HEK293 (cell line): ENCODE results near the gene RPP30.
A peak's percentile ranks its signal among the peaks of the same experiment; 100 is the strongest.

ENCODE experiments used
- CTCF ChIA-PET: fragments of 350-600 bp; formaldehyde crosslinking; extraction: SDS; loops from one replicate; lab custom pipeline; 2021; ENCODE audit warnings: antibody characterized with exemption; lab: Yijun Ruan, JAX
- POLR2A ChIA-PET: fragments of 300-600 bp; formaldehyde crosslinking; extraction: SDS; loops from one replicate; lab custom pipeline; 2020; ENCODE audit warnings: antibody characterized with exemption, inconsistent platforms; lab: Yijun Ruan, JAX
- H3K27ac ChIP-seq: fragments of 200-500 bp; sonication (Bioruptor generic); 2 replicates; pipeline ENCODE4 v1.5.1; 2014; ENCODE audit warnings: low read depth, low read length, control low read depth, inconsistent platforms; ENCODE audit errors: extremely low read depth
- H3K36me3 ChIP-seq, 2 experiments: fragments of 200-500 bp in 1 of 2; sonication (Bioruptor generic) in 1 of 2; 1 replicate in 1 of 2; 2 replicates in 1 of 2; pipeline ENCODE4 v1.5.1; 2014 to 2017; ENCODE audit warnings: inconsistent platforms in 2 of 2, low read length in 2 of 2; ENCODE audit not compliant: control insufficient read depth in 2 of 2, insufficient read depth in 1 of 2
- H3K4me1 ChIP-seq: fragments of 200-500 bp; sonication (Bioruptor generic); 2 replicates; pipeline ENCODE4 v1.5.1; 2014; ENCODE audit warnings: mild to moderate bottlenecking, low read length, inconsistent platforms; ENCODE audit not compliant: control insufficient read depth, insufficient read depth
- H3K4me3 ChIP-seq: 2 replicates; pipeline ENCODE4 v1.5.1; 2011; ENCODE audit warnings: low read depth, mild to moderate bottlenecking, control low read depth, low read length, moderate library complexity
- H3K9me3 ChIP-seq: fragments of 200-500 bp; sonication (Bioruptor generic); 2 replicates; pipeline ENCODE4 v1.5.1; 2014; ENCODE audit warnings: low read depth, low read length, inconsistent platforms; ENCODE audit not compliant: control insufficient read depth, insufficient read depth
- GLI4 ChIP-seq: fragments of 450-650 bp; formaldehyde crosslinking; IDR thresholded peaks from 2 replicates; pipeline ENCODE4 v1.5.1; 2016; ENCODE audit warnings: missing biosample characterization, missing genetic modification characterization
- KLF1 ChIP-seq: fragments of 450-650 bp; formaldehyde crosslinking; IDR thresholded peaks from 2 replicates; pipeline ENCODE4 v1.5.1; 2016; ENCODE audit warnings: missing biosample characterization, missing genetic modification characterization
- PRDM1 ChIP-seq: fragments of 450-650 bp; formaldehyde crosslinking; IDR thresholded peaks from 2 replicates; pipeline ENCODE4; 2016; ENCODE audit warnings: missing biosample characterization, missing genetic modification characterization
- YY1 ChIP-seq: fragments of 450-650 bp; formaldehyde crosslinking; IDR thresholded peaks from 2 replicates; pipeline ENCODE4 v1.5.1; 2018; ENCODE audit warnings: missing biosample characterization, missing genetic modification characterization
- YY2 ChIP-seq: fragments of 450-650 bp; formaldehyde crosslinking; IDR thresholded peaks from 2 replicates; pipeline ENCODE4 v1.5.1; 2016; ENCODE audit warnings: missing biosample characterization, missing genetic modification characterization
- ZNF146 ChIP-seq: fragments of 450-650 bp; formaldehyde crosslinking; IDR thresholded peaks from 2 replicates; pipeline ENCODE4 v1.5.1; 2016; ENCODE audit warnings: missing biosample characterization, missing genetic modification characterization
- ZNF157 ChIP-seq: fragments of 450-650 bp; formaldehyde crosslinking; IDR thresholded peaks from 2 replicates; pipeline ENCODE4 v1.5.1; 2016; ENCODE audit warnings: missing biosample characterization, missing genetic modification characterization
- ZNF2 ChIP-seq: fragments of 450-650 bp; formaldehyde crosslinking; IDR thresholded peaks from 2 replicates; pipeline ENCODE4 v1.5.1; 2016; ENCODE audit warnings: missing biosample characterization, missing genetic modification characterization
- ZNF202 ChIP-seq: fragments of 450-650 bp; formaldehyde crosslinking; IDR thresholded peaks from 2 replicates; pipeline ENCODE4 v1.5.1; 2016; ENCODE audit warnings: missing biosample characterization, missing genetic modification characterization, borderline replicate concordance
- ZNF239 ChIP-seq: fragments of 450-650 bp; formaldehyde crosslinking; IDR thresholded peaks from 2 replicates; pipeline ENCODE4 v1.5.1; 2016; ENCODE audit warnings: missing biosample characterization, missing genetic modification characterization
- ZNF302 ChIP-seq: fragments of 450-650 bp; formaldehyde crosslinking; IDR thresholded peaks from 2 replicates; pipeline ENCODE4 v1.5.1; 2016; ENCODE audit warnings: missing biosample characterization, missing genetic modification characterization, low read depth
- ZNF335 ChIP-seq: fragments of 450-650 bp; formaldehyde crosslinking; conservative IDR thresholded peaks from 2 replicates; pipeline ENCODE4 v1.5.1; 2016; ENCODE audit warnings: missing biosample characterization, missing genetic modification characterization
- ZNF391 ChIP-seq: fragments of 450-650 bp; formaldehyde crosslinking; IDR thresholded peaks from 2 replicates; pipeline ENCODE4 v1.5.1; 2016; ENCODE audit warnings: low read depth, missing biosample characterization, missing genetic modification characterization, borderline replicate concordance
- ZNF473 ChIP-seq: fragments of 450-650 bp; formaldehyde crosslinking; IDR thresholded peaks from 2 replicates; pipeline ENCODE4 v1.5.1; 2017; ENCODE audit warnings: missing biosample characterization, missing genetic modification characterization
- ZNF510 ChIP-seq: fragments of 450-650 bp; formaldehyde crosslinking; IDR thresholded peaks from 2 replicates; pipeline ENCODE4 v1.5.1; 2018; ENCODE audit warnings: mild to moderate bottlenecking, missing genetic modification characterization, missing biosample characterization; ENCODE audit not compliant: insufficient replicate concordance
- ZNF580 ChIP-seq: fragments of 450-650 bp; formaldehyde crosslinking; IDR thresholded peaks from 2 replicates; pipeline ENCODE4 v1.5.1; 2016; ENCODE audit warnings: missing biosample characterization, missing genetic modification characterization
- ZNF654 ChIP-seq: fragments of 450-650 bp; formaldehyde crosslinking; IDR thresholded peaks from 2 replicates; pipeline ENCODE4 v1.5.1; 2016; ENCODE audit warnings: low read depth, missing biosample characterization, missing genetic modification characterization
- ZNF660 ChIP-seq: fragments of 450-650 bp; IDR thresholded peaks from 2 replicates; pipeline ENCODE4 v1.5.1; 2018; ENCODE audit warnings: missing biosample characterization, mild to moderate bottlenecking, missing genetic modification characterization
- ZNF776 ChIP-seq: fragments of 450-650 bp; formaldehyde crosslinking; IDR thresholded peaks from 2 replicates; pipeline ENCODE4 v1.5.0; 2017; ENCODE audit warnings: missing biosample characterization, missing genetic modification characterization, borderline replicate concordance
- TF ChIP-seq, protein P1 (sequence below): fragments of 450-650 bp; formaldehyde crosslinking; IDR thresholded peaks from 2 replicates; pipeline ENCODE4 v1.5.1; 2016; ENCODE audit warnings: missing biosample characterization, missing genetic modification characterization
- TF ChIP-seq, protein P2 (sequence below): fragments of 450-650 bp; formaldehyde crosslinking; optimal IDR thresholded peaks from 2 replicates; pipeline ENCODE3; 2016; ENCODE audit warnings: missing biosample characterization, mild to moderate bottlenecking, missing genetic modification characterization

The RPP30 gene

DNA sequence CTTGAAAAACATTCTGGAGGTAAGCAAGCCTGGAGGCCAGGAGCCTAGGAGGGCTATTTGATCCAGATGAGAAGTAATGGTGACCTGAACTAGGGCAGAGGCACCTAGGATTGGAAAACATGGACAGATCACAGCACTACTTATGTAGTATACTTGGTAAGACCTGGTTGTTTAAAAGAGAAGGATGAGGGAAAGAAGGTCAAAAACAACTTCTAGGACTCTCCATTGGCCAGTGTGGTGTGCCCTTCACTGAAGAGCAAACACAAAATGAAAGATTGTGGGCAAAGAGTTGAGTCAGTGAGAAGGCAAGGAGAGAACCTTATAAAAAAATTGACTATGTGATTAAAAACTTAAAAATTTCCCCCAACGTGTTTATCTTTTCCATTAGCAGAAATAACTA lies 34.8 kb downstream of the RPP30 start:
- Histone ChIP-seq H3K4me1 (no peaks in the 10 kb centered on the region), H3K9me3 (no peaks in the 10 kb centered on the region), H3K27ac (no peak overlapping the region), H3K4me3 (no peak overlapping the region), H3K36me3 (peaks cover 12 to 51% of the 10 kb centered on the region in 2 experiments)
- TF ChIP-seq GLI4 (tag by site-specific recombination) = no peak
- no peak for TF ChIP-seq ZNF510 (tag by site-specific recombination)
- no peak for TF ChIP-seq ZNF239
- TF ChIP-seq ZNF335 (tag by site-specific recombination) = no peak
- ChIA-PET CTCF (no interaction called here), POLR2A (no interaction called here)

DNA sequence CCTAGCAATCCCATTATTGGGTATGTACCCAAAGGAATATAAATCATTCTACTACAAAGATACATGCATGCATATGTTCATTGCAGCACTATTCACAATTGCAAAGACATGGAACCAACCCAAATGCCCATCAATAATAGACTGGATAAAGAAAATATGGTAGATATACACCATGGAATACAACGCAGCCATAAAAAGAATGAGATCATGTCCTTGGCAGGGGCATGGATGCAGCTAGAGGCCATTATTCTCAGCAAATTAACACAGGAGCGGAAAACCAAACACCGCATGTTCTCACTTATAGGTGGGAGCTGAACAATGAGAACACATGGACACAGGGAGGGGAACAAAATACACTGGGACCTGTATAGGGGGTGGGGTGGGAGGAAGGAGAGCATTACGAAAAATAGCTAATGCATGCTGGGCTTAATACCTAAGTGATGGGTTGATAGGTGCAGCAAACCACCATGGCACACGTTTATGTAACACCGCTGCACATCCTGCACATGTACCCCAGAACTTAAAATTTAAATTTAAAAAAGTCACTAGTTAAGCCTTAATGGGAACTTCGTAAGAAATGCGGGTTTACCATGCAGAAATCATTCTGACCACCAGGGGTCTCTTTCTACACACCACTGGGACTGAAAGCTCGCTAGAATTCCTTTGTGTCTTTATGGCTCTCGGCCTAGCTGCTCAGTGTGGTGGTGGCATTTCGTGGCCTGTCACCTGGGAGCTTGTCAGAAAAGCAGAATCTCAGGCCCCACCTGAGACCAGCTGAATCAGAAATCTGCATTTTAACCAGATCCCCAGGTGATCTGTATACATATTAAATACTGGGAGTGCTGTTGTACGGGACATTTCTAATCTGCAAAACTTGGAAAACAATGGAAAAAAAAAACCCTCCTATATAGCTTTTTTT lies 39.6 kb downstream of the RPP30 start:
- CTCF ChIA-PET = interaction anchor here (0.5 to 6.4 kb wide), 27 partner anchors 9 to 564 kb away, joined by 3 to 57 read pairs (median 4); partner anchors contain the start of gene ANKRD1

GRCh38 chr10:90912174-90912573 lies 40.4 kb downstream of the RPP30 start:
- Histone ChIP-seq H3K36me3 (peaks cover 0 to 11% of the 10 kb centered on the region in 2 experiments; a peak in 1 of 3 replicates), H3K4me3 (no peak overlapping the region), H3K27ac (no peak overlapping the region), H3K4me1 (no peaks in the 10 kb centered on the region), H3K9me3 (no peaks in the 10 kb centered on the region)
- POLR2A ChIA-PET = interaction anchor here (0.6 to 2.6 kb wide), 8 partner anchors 9 to 1184 kb away, joined by 3 to 17 read pairs (median 6); partner anchors contain the start of gene ANKRD1
- CTCF ChIA-PET = interaction anchor here (0.6 to 6.4 kb wide), 22 partner anchors 8 to 564 kb away, joined by 3 to 57 read pairs (median 4); partner anchors contain the start of gene ANKRD1
- TF ChIP-seq ZNF776 (tag by site-specific recombination) (no peak), ZNF202 (tag by site-specific recombination) (no peak), YY2 (tag by site-specific recombination) (no peak), YY1 (tag by site-specific recombination) (no peak), ZNF302 (tag by site-specific recombination) (no peak), ZNF157 (no peak), ZNF391 (tag by site-specific recombination) (no peak), PRDM1 (tag by site-specific recombination) (peak; percentile 53; the same call in 1 of the 2 replicates)
- TF ChIP-seq, protein P1, sequence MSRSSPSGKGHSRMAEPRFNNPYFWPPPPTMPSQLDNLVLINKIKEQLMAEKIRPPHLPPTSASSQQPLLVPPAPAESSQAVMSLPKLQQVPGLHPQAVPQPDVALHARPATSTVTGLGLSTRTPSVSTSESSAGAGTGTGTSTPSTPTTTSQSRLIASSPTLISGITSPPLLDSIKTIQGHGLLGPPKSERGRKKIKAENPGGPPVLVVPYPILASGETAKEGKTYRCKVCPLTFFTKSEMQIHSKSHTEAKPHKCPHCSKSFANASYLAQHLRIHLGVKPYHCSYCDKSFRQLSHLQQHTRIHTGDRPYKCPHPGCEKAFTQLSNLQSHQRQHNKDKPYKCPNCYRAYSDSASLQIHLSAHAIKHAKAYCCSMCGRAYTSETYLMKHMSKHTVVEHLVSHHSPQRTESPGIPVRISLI = peak; percentile 62; the same call in 1 of the 2 replicates

More for the DNA sequence above, 39.6 kb downstream of the RPP30 start:
- Histone ChIP-seq H3K36me3 (peaks cover 0 to 17% of the 10 kb centered on the region in 2 experiments; a peak in 2 of 3 replicates), H3K4me1 (no peaks in the 10 kb centered on the region), H3K9me3 (no peaks in the 10 kb centered on the region), H3K27ac (no peak overlapping the region), H3K4me3 (no peak overlapping the region)
- POLR2A ChIA-PET = interaction anchor here (0.8 to 2.6 kb wide), 8 partner anchors 9 to 385 kb away, joined by 3 to 17 read pairs (median 4); partner anchors contain the start of gene ANKRD1
- TF ChIP-seq ZNF580 (tag by site-specific recombination) = 0 out of 2 replicates have a peak, but pooled peaks have one; percentile 16
- TF ChIP-seq ZNF473 (tag by site-specific recombination) = no peak
- TF ChIP-seq KLF1 (tag by site-specific recombination) = no peak
- peak; percentile 77 for TF ChIP-seq ZNF654 (tag by site-specific recombination)
- TF ChIP-seq ZNF660 (tag by site-specific recombination) = peak; percentile 56; the same call in 1 of the 2 replicates
- peak; percentile 92 for TF ChIP-seq ZNF146 (tag by site-specific recombination)
- 0 out of 2 replicates have a peak, but pooled peaks have one; percentile 50 for TF ChIP-seq ZNF2 (tag by site-specific recombination)
- TF ChIP-seq, protein P2, sequence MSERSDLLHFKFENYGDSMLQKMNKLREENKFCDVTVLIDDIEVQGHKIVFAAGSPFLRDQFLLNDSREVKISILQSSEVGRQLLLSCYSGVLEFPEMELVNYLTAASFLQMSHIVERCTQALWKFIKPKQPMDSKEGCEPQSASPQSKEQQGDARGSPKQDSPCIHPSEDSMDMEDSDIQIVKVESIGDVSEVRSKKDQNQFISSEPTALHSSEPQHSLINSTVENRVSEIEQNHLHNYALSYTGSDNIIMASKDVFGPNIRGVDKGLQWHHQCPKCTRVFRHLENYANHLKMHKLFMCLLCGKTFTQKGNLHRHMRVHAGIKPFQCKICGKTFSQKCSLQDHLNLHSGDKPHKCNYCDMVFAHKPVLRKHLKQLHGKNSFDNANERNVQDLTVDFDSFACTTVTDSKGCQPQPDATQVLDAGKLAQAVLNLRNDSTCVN (tag by site-specific recombination) = peak; percentile 9
